Upper lobe of left lung (tissue), 4 donors: Measurements from ENCODE around the gene THBS1.

ENCODE experiments used
- CTCF ChIP-seq, 6 experiments: fragments of 450-650 bp in 4 of 6; fragments of 200-600 bp in 2 of 6; sonication (generic) in 2 of 6; IDR thresholded peaks; one replicate each; pipeline ENCODE4 v1.5.1; 2016 to 2019; ENCODE audit warnings: antibody characterized with exemption in 6 of 6
- EP300 ChIP-seq, 4 donors: sonication (generic); formaldehyde crosslinking; IDR thresholded peaks; one replicate each; pipeline ENCODE4 v1.5.1; 2017; ENCODE audit warnings: antibody characterized with exemption in 4 of 4, control low read depth in 2 of 4
- POLR2A ChIP-seq, 4 donors: fragments of 450-650 bp; IDR thresholded peaks; one replicate each; pipeline ENCODE4 v1.5.1; 2016 to 2017; ENCODE audit warnings: antibody characterized with exemption in 4 of 4, mild to moderate bottlenecking in 2 of 4
- POLR2AphosphoS5 ChIP-seq, 2 donors: sonication (generic); formaldehyde crosslinking; IDR thresholded peaks; one replicate each; pipeline ENCODE4 v1.5.1; 2017; ENCODE audit warnings: antibody characterized with exemption in 2 of 2

DNA sequence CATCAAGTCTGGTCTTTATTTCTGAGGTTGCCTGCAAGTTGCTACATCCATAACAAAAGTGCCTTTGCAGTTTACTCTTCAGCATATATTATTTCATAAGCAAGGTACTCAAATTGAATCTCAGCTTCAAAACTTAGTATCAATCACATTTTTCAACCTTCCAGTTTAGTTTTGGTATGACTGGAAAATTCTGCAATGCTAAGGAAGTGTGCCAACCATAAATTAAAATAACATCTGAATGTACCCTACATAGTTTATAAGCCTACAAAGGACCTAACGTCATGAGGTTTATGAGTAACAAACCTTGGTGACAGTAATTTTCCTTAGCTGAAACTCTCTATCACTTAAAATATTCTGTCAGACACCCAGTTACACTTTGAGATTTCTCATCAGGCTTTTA lies 62.8 kb downstream of the THBS1 start:
- TF ChIP-seq CTCF (IDR thresholded peaks at IDR 0.05) (no peak), POLR2A (IDR thresholded peaks at IDR 0.05) (no peak), POLR2AphosphoS5 (IDR thresholded peaks at IDR 0.05) (no peak), EP300 (IDR thresholded peaks at IDR 0.05) (no peak)
